Measurements from ENCODE around the gene OR11A1. TPM values are rescaled to one million over a fixed set of nuclear protein-coding genes. Genes with fewer than 3 reads are reported as not detected.

Gene OR11A1
- total and polyA plus RNA-seq, 2 donors (not counting 3 experiments of a cell fraction or from before 2014, with no cell fraction given) = not detected

DNA sequence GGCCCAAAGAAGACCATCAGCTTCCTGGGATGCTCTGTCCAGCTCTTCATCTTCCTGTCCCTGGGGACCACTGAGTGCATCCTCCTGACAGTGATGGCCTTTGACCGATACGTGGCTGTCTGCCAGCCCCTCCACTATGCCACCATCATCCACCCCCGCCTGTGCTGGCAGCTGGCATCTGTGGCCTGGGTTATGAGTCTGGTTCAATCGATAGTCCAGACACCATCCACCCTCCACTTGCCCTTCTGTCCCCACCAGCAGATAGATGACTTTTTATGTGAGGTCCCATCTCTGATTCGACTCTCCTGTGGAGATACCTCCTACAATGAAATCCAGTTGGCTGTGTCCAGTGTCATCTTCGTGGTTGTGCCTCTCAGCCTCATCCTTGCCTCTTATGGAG, 5.2 kb upstream of the OR11A1 start:
- ChIA-PET CTCF (no interaction called here), POLR2A (no interaction called here)
- intact Hi-C loops (cut with micrococcal nuclease) (no loop called here), dilution Hi-C loops (cut with MboI; ENCODE audit: extremely low pct_ligation_motif_present, low sequenced_read_pairs) (no loop called here)
- TF ChIP-seq JUN (IDR thresholded peaks at IDR 0.05; ENCODE audit: borderline replicate concordance, insufficient read depth, insufficient read length, low read depth) (no peak), FOS (IDR thresholded peaks at IDR 0.05; ENCODE audit: borderline replicate concordance, insufficient read depth, low read length) (no peak), POLR2A (IDR thresholded peaks at IDR 0.05; ENCODE audit: low read depth, low read length) (no peak), EZH2 (IDR thresholded peaks at IDR 0.05; ENCODE audit: borderline replicate concordance, low read depth, low read length, severe bottlenecking) (no peak), GATA2 (IDR thresholded peaks at IDR 0.05; ENCODE audit: insufficient read depth, insufficient read length, low read depth, low read length) (no peak), MYC (IDR thresholded peaks at IDR 0.05; ENCODE audit: low read depth, low read length) (no peak), POLR2AphosphoS5 (IDR thresholded peaks at IDR 0.05; ENCODE audit: insufficient read depth, low read depth, low read length) (no peak)
- TF ChIP-seq, protein P1, sequence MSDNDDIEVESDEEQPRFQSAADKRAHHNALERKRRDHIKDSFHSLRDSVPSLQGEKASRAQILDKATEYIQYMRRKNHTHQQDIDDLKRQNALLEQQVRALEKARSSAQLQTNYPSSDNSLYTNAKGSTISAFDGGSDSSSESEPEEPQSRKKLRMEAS (IDR thresholded peaks at IDR 0.05; ENCODE audit: insufficient read depth, insufficient read length) = no peak
- TF ChIP-seq, protein P2, sequence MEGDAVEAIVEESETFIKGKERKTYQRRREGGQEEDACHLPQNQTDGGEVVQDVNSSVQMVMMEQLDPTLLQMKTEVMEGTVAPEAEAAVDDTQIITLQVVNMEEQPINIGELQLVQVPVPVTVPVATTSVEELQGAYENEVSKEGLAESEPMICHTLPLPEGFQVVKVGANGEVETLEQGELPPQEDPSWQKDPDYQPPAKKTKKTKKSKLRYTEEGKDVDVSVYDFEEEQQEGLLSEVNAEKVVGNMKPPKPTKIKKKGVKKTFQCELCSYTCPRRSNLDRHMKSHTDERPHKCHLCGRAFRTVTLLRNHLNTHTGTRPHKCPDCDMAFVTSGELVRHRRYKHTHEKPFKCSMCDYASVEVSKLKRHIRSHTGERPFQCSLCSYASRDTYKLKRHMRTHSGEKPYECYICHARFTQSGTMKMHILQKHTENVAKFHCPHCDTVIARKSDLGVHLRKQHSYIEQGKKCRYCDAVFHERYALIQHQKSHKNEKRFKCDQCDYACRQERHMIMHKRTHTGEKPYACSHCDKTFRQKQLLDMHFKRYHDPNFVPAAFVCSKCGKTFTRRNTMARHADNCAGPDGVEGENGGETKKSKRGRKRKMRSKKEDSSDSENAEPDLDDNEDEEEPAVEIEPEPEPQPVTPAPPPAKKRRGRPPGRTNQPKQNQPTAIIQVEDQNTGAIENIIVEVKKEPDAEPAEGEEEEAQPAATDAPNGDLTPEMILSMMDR (IDR thresholded peaks at IDR 0.05; ENCODE audit: extremely low read depth in 1 of 2, insufficient read depth in 1 of 2, low read depth in 1 of 2, low read length in 2 of 2) = no peak
- Histone ChIP-seq H3K9me3 (replicated peaks; ENCODE audit: control insufficient read depth, insufficient read depth, low read length) (no peaks in the 10 kb centered on the region), H3K9me1 (replicated peaks; ENCODE audit: control insufficient read depth, extremely low read depth, insufficient read depth, low read length) (no peaks in the 10 kb centered on the region), H3K4me2 (ENCODE audit: insufficient read depth, low read length) (no peak overlapping the region), H3K27ac (ENCODE audit: insufficient read depth, low read depth, low read length) (no peak overlapping the region), H3K79me2 (ENCODE audit: control insufficient read depth, insufficient read depth, low read length) (no peaks in the 10 kb centered on the region), H3K4me1 (ENCODE audit: control insufficient read depth, extremely low read depth, insufficient read depth, low read length) (no peaks in the 10 kb centered on the region), H2AFZ (ENCODE audit: low read depth, low read length) (no peak overlapping the region), H3K36me3 (ENCODE audit: control insufficient read depth in 2 of 2, extremely low read depth in 1 of 2, insufficient read depth in 2 of 2, low read length in 2 of 2) (no peaks in the 10 kb centered on the region), H3K9ac (replicated peaks; ENCODE audit: extremely low read depth, insufficient read depth, low read length) (no peak overlapping the region), H4K20me1 (replicated peaks; ENCODE audit: control insufficient read depth, extremely low read depth, insufficient read depth, low read length) (no peaks in the 10 kb centered on the region), H3K27me3 (ENCODE audit: control insufficient read depth in 2 of 2, insufficient read depth in 2 of 2, low read length in 2 of 2) (no peaks in the 10 kb centered on the region), H3K4me3 (replicated peaks in 1 of 3; ENCODE audit: insufficient read depth in 1 of 3, low read depth in 1 of 3, low read length in 3 of 3) (no peak overlapping the region)
- no TSS peak for BruUV-seq (replicated peaks)
- DNase-seq (ENCODE audit: low read depth, low spot score) = no peak
- FAIRE-seq = no peak

Measured in endothelial cell of umbilical vein (primary cell).